C4-2B (cell line): ENCODE results near the gene PLEKHA5.

ENCODE experiments used
- CTCF ChIP-seq: fragments of 450-650 bp; conservative IDR thresholded peaks from 2 replicates; pipeline ENCODE4 v1.5.1; 2017; ENCODE audit warnings: mild to moderate bottlenecking
- ZFX ChIP-seq: fragments of 450-650 bp; IDR thresholded peaks from 2 replicates; pipeline ENCODE4 v1.6.1; 2017

- TF ChIP-seq CTCF: no peak
- TF ChIP-seq ZFX: no peak
Observed at GRCh38 chr12:19127270-19127669, 2.3 kb upstream of the PLEKHA5 start.
